ENCODE results near the gene LRRFIP1.

GRCh38 chr2:237645261-237645660 lies 17.9 kb downstream of the LRRFIP1 start:
- no peak for TF ChIP-seq CTCF (optimal IDR thresholded peaks at IDR 0.05 in 1 of 3, IDR thresholded peaks at IDR 0.05 in 1 of 3, conservative IDR thresholded peaks at IDR 0.05 in 1 of 3; ENCODE audit: extremely low read depth in 1 of 3, insufficient read depth in 2 of 3, low read length in 3 of 3)
- no peak for TF ChIP-seq EZH2 (IDR thresholded peaks at IDR 0.05; ENCODE audit: low read length)
